Activated naive CD8-positive, alpha-beta T cell treated with anti-CD3 and anti-CD28 coated beads for 36 hours (primary cell): ENCODE data around the gene INPP5A. TPM values are rescaled to one million over a fixed set of nuclear protein-coding genes. Genes with fewer than 3 reads are reported as not detected.
A peak's percentile ranks its signal among the peaks of the same experiment; 100 is the strongest.

ENCODE experiments used
- DNase-seq: peaks from one replicate; pipeline ENCODE4 v3.0.0; 2021
- H3K27ac Mint-ChIP-seq: one replicate; pipeline ENCODE4 v1.8.0; 2022; ENCODE audit warnings: mild to moderate bottlenecking, moderate library complexity, mixed read lengths
- H3K27me3 Mint-ChIP-seq: one replicate; pipeline ENCODE4 v1.8.0; 2022; ENCODE audit warnings: mild to moderate bottlenecking, mixed read lengths
- H3K36me3 Mint-ChIP-seq: one replicate; pipeline ENCODE4 v1.8.0; 2021; ENCODE audit warnings: mild to moderate bottlenecking, mixed read lengths
- H3K4me1 Mint-ChIP-seq: one replicate; pipeline ENCODE4 v1.8.0; 2021; ENCODE audit warnings: mixed read lengths
- H3K4me3 Mint-ChIP-seq: one replicate; pipeline ENCODE4 v1.8.0; 2022; ENCODE audit warnings: mild to moderate bottlenecking, moderate library complexity, mixed read lengths
- H3K9me3 Mint-ChIP-seq: one replicate; pipeline ENCODE4 v1.8.0; 2022; ENCODE audit warnings: mixed read lengths
- total RNA-seq, 2 experiments: library from RNA; stranded (reverse); gene quantifications; one replicate each; pipeline ENCODE4 v1.2.3, GENCODE V29; 2021

The INPP5A gene
- total RNA-seq, 2 experiments from 2014 or later, result 6.1 to 7.4 TPM

- H3K27me3 Mint-ChIP-seq, result no peaks in the 10 kb centered on the region
- DNase-seq, result no peak
- no peak overlapping the region for H3K4me3 Mint-ChIP-seq
- no peaks in the 10 kb centered on the region for H3K36me3 Mint-ChIP-seq
- H3K27ac Mint-ChIP-seq, result no peak overlapping the region
- peaks cover 1% of the 10 kb centered on the region for H3K4me1 Mint-ChIP-seq
- H3K9me3 Mint-ChIP-seq, result no peaks in the 10 kb centered on the region
These were observed 110.7 kb downstream of the INPP5A start for GRCh38 chr10:132648072-132648850.

GRCh38 chr10:132648851-132649528, 111.4 kb downstream of the INPP5A start:
- no peaks in the 10 kb centered on the region for H3K9me3 Mint-ChIP-seq
- H3K36me3 Mint-ChIP-seq, result no peaks in the 10 kb centered on the region
- H3K27me3 Mint-ChIP-seq, result no peaks in the 10 kb centered on the region
- H3K27ac Mint-ChIP-seq, result no peak overlapping the region
- H3K4me1 Mint-ChIP-seq, result no peaks in the 10 kb centered on the region
- H3K4me3 Mint-ChIP-seq, result no peak overlapping the region
- DNase-seq, result no peak

- no peak for DNase-seq
- H3K27me3 Mint-ChIP-seq, result no peaks in the 10 kb centered on the region
- peaks cover 2% of the 10 kb centered on the region for H3K4me1 Mint-ChIP-seq
- no peaks in the 10 kb centered on the region for H3K9me3 Mint-ChIP-seq
- no peak overlapping the region for H3K4me3 Mint-ChIP-seq
- no peaks in the 10 kb centered on the region for H3K36me3 Mint-ChIP-seq
- no peak overlapping the region for H3K27ac Mint-ChIP-seq
These were observed 112.2 kb downstream of the INPP5A start for GRCh38 chr10:132649651-132650360.

GRCh38 chr10:132650611-132651250, 113.1 kb downstream of the INPP5A start:
- no peaks in the 10 kb centered on the region for H3K36me3 Mint-ChIP-seq
- H3K4me3 Mint-ChIP-seq, result no peak overlapping the region
- H3K27ac Mint-ChIP-seq, result no peak overlapping the region
- no peak for DNase-seq
- peaks cover 2% of the 10 kb centered on the region for H3K4me1 Mint-ChIP-seq
- H3K9me3 Mint-ChIP-seq, result no peaks in the 10 kb centered on the region
- no peaks in the 10 kb centered on the region for H3K27me3 Mint-ChIP-seq

GRCh38 chr10:132651511-132652029, 114.0 kb downstream of the INPP5A start:
- Mint-ChIP-seq H3K4me3 (no peak overlapping the region), H3K4me1 (peaks cover 2% of the 10 kb centered on the region), H3K27ac (no peak overlapping the region), H3K9me3 (no peaks in the 10 kb centered on the region), H3K27me3 (no peaks in the 10 kb centered on the region), H3K36me3 (no peaks in the 10 kb centered on the region)
- no peak for DNase-seq

- Mint-ChIP-seq H3K9me3 (no peaks in the 10 kb centered on the region), H3K27me3 (no peaks in the 10 kb centered on the region), H3K4me1 (peaks cover 2% of the 10 kb centered on the region), H3K4me3 (no peak overlapping the region), H3K27ac (no peak overlapping the region), H3K36me3 (no peaks in the 10 kb centered on the region)
- DNase-seq, result no peak
These were observed 114.9 kb downstream of the INPP5A start for GRCh38 chr10:132652446-132652845.

- H3K9me3 Mint-ChIP-seq, result no peaks in the 10 kb centered on the region
- H3K4me1 Mint-ChIP-seq, result peaks cover 2% of the 10 kb centered on the region
- H3K27me3 Mint-ChIP-seq, result no peaks in the 10 kb centered on the region
- no peak overlapping the region for H3K27ac Mint-ChIP-seq
- DNase-seq, result no peak
- H3K36me3 Mint-ChIP-seq, result no peaks in the 10 kb centered on the region
- H3K4me3 Mint-ChIP-seq, result no peak overlapping the region
These were observed 115.5 kb downstream of the INPP5A start for GRCh38 chr10:132652936-132653590.

- peaks cover 2% of the 10 kb centered on the region for H3K4me1 Mint-ChIP-seq
- H3K27me3 Mint-ChIP-seq, result no peaks in the 10 kb centered on the region
- H3K36me3 Mint-ChIP-seq, result no peaks in the 10 kb centered on the region
- H3K27ac Mint-ChIP-seq, result no peak overlapping the region
- H3K9me3 Mint-ChIP-seq, result no peaks in the 10 kb centered on the region
- no peak overlapping the region for H3K4me3 Mint-ChIP-seq
- DNase-seq, result no peak
These were observed 116.1 kb downstream of the INPP5A start for GRCh38 chr10:132653721-132654120.

- Mint-ChIP-seq H3K4me1 (peaks cover 2% of the 10 kb centered on the region), H3K36me3 (no peaks in the 10 kb centered on the region), H3K27me3 (no peaks in the 10 kb centered on the region), H3K9me3 (no peaks in the 10 kb centered on the region), H3K4me3 (no peak overlapping the region), H3K27ac (no peak overlapping the region)
- no peak for DNase-seq
These were observed 116.6 kb downstream of the INPP5A start for GRCh38 chr10:132654121-132654571.

- H3K27ac Mint-ChIP-seq, result no peak overlapping the region
- no peaks in the 10 kb centered on the region for H3K9me3 Mint-ChIP-seq
- peak; percentile 64 for DNase-seq
- H3K36me3 Mint-ChIP-seq, result no peaks in the 10 kb centered on the region
- peaks cover 2% of the 10 kb centered on the region for H3K4me1 Mint-ChIP-seq
- no peaks in the 10 kb centered on the region for H3K27me3 Mint-ChIP-seq
- H3K4me3 Mint-ChIP-seq, result no peak overlapping the region
These were observed 117.4 kb downstream of the INPP5A start for GRCh38 chr10:132654708-132655661.

GRCh38 chr10:132655735-132656134, 118.1 kb downstream of the INPP5A start:
- no peak for DNase-seq
- Mint-ChIP-seq H3K4me1 (peaks cover 2% of the 10 kb centered on the region), H3K27me3 (no peaks in the 10 kb centered on the region), H3K9me3 (no peaks in the 10 kb centered on the region), H3K36me3 (no peaks in the 10 kb centered on the region), H3K4me3 (no peak overlapping the region), H3K27ac (no peak overlapping the region)

- no peak overlapping the region for H3K4me3 Mint-ChIP-seq
- H3K9me3 Mint-ChIP-seq, result no peaks in the 10 kb centered on the region
These were observed 118.9 kb downstream of the INPP5A start for GRCh38 chr10:132656283-132657126.

More at GRCh38 chr10:132656283-132657126, 118.9 kb downstream of the INPP5A start:
- Mint-ChIP-seq H3K27me3 (no peaks in the 10 kb centered on the region), H3K36me3 (no peaks in the 10 kb centered on the region), H3K27ac (no peak overlapping the region), H3K4me1 (peaks cover 2% of the 10 kb centered on the region)
- DNase-seq, result no peak
